ENCODE results near the gene KHSRP.

- TF ChIP-seq EZH2 (IDR thresholded peaks at IDR 0.05; ENCODE audit: borderline replicate concordance, low read length) (no peak), CTCF (IDR thresholded peaks at IDR 0.05; ENCODE audit: low read length) (no peak)
Measured at GRCh38 chr19:6470173-6470572, 45.6 kb upstream of the KHSRP start.
